Heart right ventricle (tissue), 16 donors: ENCODE results near the gene FGD3. TPM values are rescaled to one million over a fixed set of nuclear protein-coding genes. Genes with fewer than 3 reads are reported as not detected.

ENCODE experiments used
- ATAC-seq, 8 donors: fragments of 200-7000 bp; cut with Tn5 transposase; one replicate each; pipeline ENCODE4 v1.9.1; 2020; ENCODE audit warnings: mild to moderate bottlenecking in 8 of 8, moderate library complexity in 8 of 8, moderate number of reproducible peaks in 1 of 8
- DNase-seq, 2 donors: peaks; one replicate each; pipeline ENCODE4 v3.0.0-alpha.2; 2020
- H3K27ac ChIP-seq, 10 donors: fragments of 200-600 bp; sonication (generic) in 2 of 10; one replicate each; pipeline versions ENCODE4 v1.5.0 to v1.8.0; 2020 to 2022; ENCODE audit warnings: mild to moderate bottlenecking in 3 of 10
- H3K27me3 ChIP-seq, 7 donors: fragments of 200-600 bp; one replicate each; pipeline ENCODE4 v1.8.0; 2021 to 2022; ENCODE audit warnings: mild to moderate bottlenecking in 2 of 7
- H3K36me3 ChIP-seq, 9 donors: fragments of 200-600 bp; sonication (generic) in 1 of 9; one replicate each; pipeline versions ENCODE4 v1.5.0 to v1.8.0; 2020 to 2022; ENCODE audit warnings: mild to moderate bottlenecking in 2 of 9
- H3K4me1 ChIP-seq, 9 donors: fragments of 200-600 bp; sonication (generic) in 1 of 9; one replicate each; pipeline versions ENCODE4 v1.5.0 to v1.8.0; 2020 to 2022; ENCODE audit warnings: mild to moderate bottlenecking in 4 of 9
- H3K4me3 ChIP-seq, 10 donors: fragments of 200-600 bp; sonication (generic) in 2 of 10; one replicate each; pipeline versions ENCODE4 v1.5.0 to v1.8.0; 2020 to 2022; ENCODE audit warnings: mild to moderate bottlenecking in 7 of 10, moderate library complexity in 2 of 10
- H3K9me3 ChIP-seq, 11 donors: fragments of 200-600 bp in 10 of 11; sonication (generic) in 2 of 11; one replicate each; pipeline versions ENCODE4 v1.5.0 to v1.8.0; 2013 to 2022; ENCODE audit warnings: mild to moderate bottlenecking in 2 of 11, control low read depth in 1 of 11, moderate library complexity in 1 of 11
- WGBS, 2 donors: extraction: QIAGEN DNeasy Blood & Tissue Kit; methylation state at CpG; one replicate each; pipeline ENCODE4 v1.1.7; 2013; ENCODE audit warnings: inconsistent platforms in 1 of 2; 5-methylcytosine and 5-hydroxymethylcytosine counted together
- intact Hi-C, 10 donors: fragments of 100-400 bp; cut with DNase I; formaldehyde crosslinking; loops; one replicate each; pipeline versions ENCODE4 v1.11.1 to v1.14.2; 2022
- polyA plus RNA-seq, 2 donors: library from polyadenylated mRNA; stranded (reverse); fragments of 200-250 nt; gene quantifications; one replicate each; pipeline ENCODE4 v1.2.3, GENCODE V29; 2013
- total RNA-seq, 10 donors: library from RNA; stranded (reverse); fragmentation: NEBNext Ultra II Directional in 3 of 10; extraction: Animal tissue kit (Norgen Biotek cat#: 25700) in 3 of 10; gene quantifications; one replicate each; pipeline versions ENCODE4 v1.2.1 to v1.2.4, GENCODE V29; 2021 to 2023
- TF ChIP-seq, protein P1 (sequence below), 9 donors: fragments of 200-600 bp; sonication (generic) in 2 of 9; IDR thresholded peaks; one replicate each; pipeline versions ENCODE4 v1.5.0 to v1.8.0; 2021 to 2022; ENCODE audit warnings: antibody characterized with exemption in 9 of 9, mild to moderate bottlenecking in 5 of 9, moderate library complexity in 1 of 9
- donor health status: Arrhythmogenic right ventricular cardiomyopathy.
- donor health status: ischemic (EF 13 %, LVEDD 7.1; RV severe dilation, severe dysfunction).
- donor health status: healthy with polysubstance abuse.
- donor health status: DM: no; HTN: yes; CAD: no.
- donor health status: DM: no; HTN: no; CAD: no.
- donor health status: ischemic (EF 25% LVEDD 6.9; RV normal size, moderate dysfunction).
- donor health status: ischemic (EF 25% LVEDD 5.7; RV mildly dilated, moderate dysfunction).
- donor health status: healthy.
- donor health status: DM: yes; HTN: yes; CAD: no.
- donor health status: Ischemic cardiomyopathy.
- donor health status: ischemic (EF 35%, LVEDD 5.7; RV mildly dilated, moderate dysfunction).
- donor health status: nonischemic (EF 11% LVEDD 7.7; RV severe dilation, severe dysfunction).
- donor health status: DM: yes; HTN: yes; CAD: no.
- donor health status: PGD.
- donor health status: ischemic (EF 29% LVEDD 5.4; RV normal size, mild dysfunction).
- donor health status: nonischemic (EF 23%, LVEDD 6.1; RV moderate dilation, normal function).

FGD3 gene
- total and polyA plus RNA-seq, 12 donors: 0.40 to 8.5 (median 2.2) TPM

DNA sequence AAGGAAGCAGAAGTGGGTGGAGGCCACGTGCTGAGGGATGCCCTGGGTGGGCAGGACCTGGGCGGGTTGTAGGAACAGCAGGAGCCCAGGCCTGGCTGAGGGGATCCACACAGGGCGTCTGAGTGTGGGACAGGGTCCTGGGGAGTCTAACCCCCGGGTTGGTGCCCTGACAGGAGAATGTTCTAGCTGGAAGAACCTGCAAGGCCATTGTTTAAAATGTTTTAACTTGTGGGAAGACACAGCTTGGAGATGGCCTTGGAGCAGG is 77.3 kb downstream of the FGD3 start:
- 87 to 92% methylated on average over 4 of the region's 4 CpGs for WGBS, 2 donors
- Histone ChIP-seq H3K36me3 (peaks cover 0 to 65% (median 0%) of the 10 kb centered on the region in 9 donors), H3K4me3 (no peak overlapping the region), H3K27me3 (no peaks in the 10 kb centered on the region), H3K27ac (peak overlapping the region in 1 of 10 donors; percentile 14), H3K4me1 (peaks cover 0 to 45% (median 0%) of the 10 kb centered on the region in 9 donors), H3K9me3 (no peaks in the 10 kb centered on the region)
- TF ChIP-seq, protein P1, sequence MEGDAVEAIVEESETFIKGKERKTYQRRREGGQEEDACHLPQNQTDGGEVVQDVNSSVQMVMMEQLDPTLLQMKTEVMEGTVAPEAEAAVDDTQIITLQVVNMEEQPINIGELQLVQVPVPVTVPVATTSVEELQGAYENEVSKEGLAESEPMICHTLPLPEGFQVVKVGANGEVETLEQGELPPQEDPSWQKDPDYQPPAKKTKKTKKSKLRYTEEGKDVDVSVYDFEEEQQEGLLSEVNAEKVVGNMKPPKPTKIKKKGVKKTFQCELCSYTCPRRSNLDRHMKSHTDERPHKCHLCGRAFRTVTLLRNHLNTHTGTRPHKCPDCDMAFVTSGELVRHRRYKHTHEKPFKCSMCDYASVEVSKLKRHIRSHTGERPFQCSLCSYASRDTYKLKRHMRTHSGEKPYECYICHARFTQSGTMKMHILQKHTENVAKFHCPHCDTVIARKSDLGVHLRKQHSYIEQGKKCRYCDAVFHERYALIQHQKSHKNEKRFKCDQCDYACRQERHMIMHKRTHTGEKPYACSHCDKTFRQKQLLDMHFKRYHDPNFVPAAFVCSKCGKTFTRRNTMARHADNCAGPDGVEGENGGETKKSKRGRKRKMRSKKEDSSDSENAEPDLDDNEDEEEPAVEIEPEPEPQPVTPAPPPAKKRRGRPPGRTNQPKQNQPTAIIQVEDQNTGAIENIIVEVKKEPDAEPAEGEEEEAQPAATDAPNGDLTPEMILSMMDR (IDR thresholded peaks at IDR 0.05): no peak
- DNase-seq (no peak), ATAC-seq (no peak)
- intact Hi-C loops: no loop called here

DNA sequence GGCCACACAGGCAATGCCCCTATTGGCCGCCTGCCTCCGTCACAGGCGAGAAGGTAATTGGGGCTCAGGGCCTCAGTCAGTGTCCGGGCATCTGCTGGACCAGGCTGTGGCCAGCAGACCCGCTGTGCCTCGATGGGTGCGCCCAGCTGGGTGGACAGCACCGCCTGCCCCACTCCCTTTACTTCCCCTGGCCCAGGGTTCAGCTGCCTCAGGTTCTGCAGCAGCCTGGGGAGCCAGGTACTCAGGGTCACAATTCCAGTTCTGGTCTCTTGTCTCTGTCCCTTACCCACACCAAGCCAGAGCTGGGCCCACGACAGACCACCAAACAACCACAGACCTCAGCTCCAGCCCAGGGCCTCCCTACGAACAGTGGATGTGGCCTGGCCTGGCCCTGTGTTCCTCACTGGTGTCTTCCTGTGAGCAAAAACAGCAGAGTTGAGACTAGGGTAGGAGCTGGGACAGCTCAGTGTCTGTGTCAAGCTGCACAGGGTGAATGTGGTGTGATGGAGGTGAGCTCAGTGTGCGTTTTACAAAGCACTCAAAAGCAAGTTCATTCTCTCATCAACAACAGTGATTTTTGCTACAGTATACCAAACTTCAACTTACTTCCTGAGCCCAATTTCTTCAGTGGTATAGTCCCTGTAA is 77.8 kb downstream of the FGD3 start:
- ATAC-seq (no peak), DNase-seq (no peak)
- peak overlapping the region in 1 of 10 donors; percentile 63 for H3K27ac ChIP-seq

DNA sequence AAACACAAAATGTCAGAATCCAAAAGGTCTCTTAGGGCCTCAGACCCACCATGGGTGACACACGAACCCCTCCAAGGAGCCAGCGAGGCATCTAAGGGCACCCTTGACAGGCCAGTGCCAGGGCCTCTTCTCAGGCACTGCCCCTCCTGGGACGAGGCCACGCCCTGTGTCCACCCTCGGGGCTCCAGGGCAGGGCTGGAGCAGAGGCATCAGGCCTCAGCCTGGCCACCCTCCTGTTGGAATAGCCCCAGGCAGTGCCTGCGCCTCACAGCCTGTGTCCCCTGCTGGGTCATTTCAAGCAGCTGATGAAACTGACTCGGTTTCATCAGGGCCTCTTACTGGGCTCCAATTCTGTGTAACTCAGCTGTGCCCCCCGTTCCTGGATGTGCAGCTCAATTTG is 78.4 kb downstream of the FGD3 start:
- 81 to 85% methylated on average over 8 of the region's 8 CpGs for WGBS, 2 donors
- no peaks in the 10 kb centered on the region for H3K9me3 ChIP-seq
- H3K4me1 ChIP-seq: peaks cover 0 to 51% (median 0%) of the 10 kb centered on the region in 9 donors
- no peaks in the 10 kb centered on the region for H3K27me3 ChIP-seq
- TF ChIP-seq, protein P1 (IDR thresholded peaks at IDR 0.05): no peak
- intact Hi-C loops: no loop called here
- peaks cover 0 to 65% (median 0%) of the 10 kb centered on the region in 9 donors for H3K36me3 ChIP-seq
- H3K27ac ChIP-seq: peak overlapping the region in 1 of 10 donors; percentile 63
- DNase-seq: no peak
- no peak for ATAC-seq
- H3K4me3 ChIP-seq: no peak overlapping the region

More for the DNA sequence above, 77.8 kb downstream of the FGD3 start:
- Histone ChIP-seq H3K36me3 (peaks cover 0 to 65% (median 0%) of the 10 kb centered on the region in 9 donors), H3K9me3 (no peaks in the 10 kb centered on the region), H3K4me1 (peaks cover 0 to 48% (median 0%) of the 10 kb centered on the region in 9 donors), H3K27me3 (no peaks in the 10 kb centered on the region), H3K4me3 (no peak overlapping the region)
- TF ChIP-seq, protein P1 (IDR thresholded peaks at IDR 0.05): no peak
- intact Hi-C loops: no loop called here
- WGBS, 2 donors: 88 to 95% methylated on average over 11 of the region's 11 CpGs

DNA sequence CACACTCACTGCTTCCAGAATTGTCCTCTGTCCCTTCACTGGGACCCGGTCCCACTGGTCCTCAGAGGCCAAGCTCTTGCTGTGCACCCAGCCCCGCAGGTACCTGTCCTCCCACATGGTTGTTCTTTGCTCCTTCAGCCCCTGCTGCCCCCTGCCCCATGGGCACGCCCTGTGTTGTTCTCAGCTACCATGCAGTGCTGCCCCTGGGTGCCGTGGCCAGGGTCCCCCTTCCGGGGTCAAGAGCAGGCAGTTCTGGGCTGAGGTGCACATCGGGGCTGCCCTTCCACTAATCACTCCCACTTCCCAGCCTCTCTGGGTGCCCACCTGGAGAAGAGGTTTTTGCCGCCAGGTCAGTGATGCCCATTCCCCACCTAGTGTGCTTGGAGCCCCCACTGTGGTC is 79.3 kb downstream of the FGD3 start:
- no peaks in the 10 kb centered on the region for H3K9me3 ChIP-seq
- peaks cover 0 to 64% (median 0%) of the 10 kb centered on the region in 9 donors for H3K36me3 ChIP-seq
- intact Hi-C loops: no loop called here
- H3K27ac ChIP-seq: peak overlapping the region in 1 of 10 donors; percentile 82
- no peak for ATAC-seq
- no peaks in the 10 kb centered on the region for H3K27me3 ChIP-seq
- no peak overlapping the region for H3K4me3 ChIP-seq
- DNase-seq: no peak
- peaks cover 0 to 60% (median 0%) of the 10 kb centered on the region in 9 donors for H3K4me1 ChIP-seq
- TF ChIP-seq, protein P1 (IDR thresholded peaks at IDR 0.05): no peak
- 97 to 98% methylated on average over 7 of the region's 7 CpGs for WGBS, 2 donors
